HL-60 (cell line): Measurements from ENCODE around the gene PNLDC1.

Source experiments
- POLR2AphosphoS5 ChIP-seq: IDR thresholded peaks from 2 replicates; pipeline ENCODE4 v1.6.1; 2012; ENCODE audit warnings: low read depth
- SPI1 ChIP-seq: IDR thresholded peaks from 2 replicates; pipeline ENCODE4 v1.6.1; 2012; ENCODE audit warnings: low read depth, mild to moderate bottlenecking, borderline replicate concordance
- TF ChIP-seq, protein P1 (sequence below): IDR thresholded peaks from one replicate; pipeline ENCODE4 v1.5.1; 2011; ENCODE audit warnings: low read length, control low read depth, inconsistent platforms; ENCODE audit not compliant: insufficient read depth
- TF ChIP-seq, protein P2 (sequence below): IDR thresholded peaks from 2 replicates; pipeline ENCODE4 v1.6.1; 2012; ENCODE audit warnings: low read depth; ENCODE audit not compliant: insufficient replicate concordance

DNA sequence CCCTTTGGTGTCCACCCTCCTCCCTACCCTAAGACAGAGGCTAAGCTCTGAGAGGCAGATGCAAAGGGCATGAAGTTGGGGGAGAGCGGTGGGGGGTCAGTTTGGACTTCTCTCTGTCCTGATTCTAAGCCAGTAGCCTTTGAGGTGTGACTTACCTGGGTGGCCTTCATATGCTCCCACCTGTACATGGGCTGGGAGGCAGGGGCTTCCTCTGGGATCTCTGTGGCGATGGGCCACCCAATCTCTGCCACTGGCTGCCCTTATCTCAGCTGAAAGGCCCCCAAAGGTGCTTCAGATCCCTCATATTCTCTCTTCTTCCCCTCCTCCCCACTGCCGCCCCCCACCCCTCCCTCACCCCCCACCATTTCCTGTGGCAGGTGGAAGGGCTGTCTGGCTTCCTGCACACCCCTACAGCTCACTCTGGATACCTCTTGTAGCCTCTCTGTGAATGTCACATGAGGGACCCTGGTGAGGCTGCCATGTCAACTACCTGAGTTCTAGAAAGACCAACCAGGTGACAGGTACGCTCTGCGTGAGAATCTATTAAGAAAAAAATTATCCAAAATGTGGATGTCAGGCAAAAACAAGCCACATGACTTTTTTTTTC lies 34.0 kb downstream of the PNLDC1 start:
- TF ChIP-seq, protein P1, sequence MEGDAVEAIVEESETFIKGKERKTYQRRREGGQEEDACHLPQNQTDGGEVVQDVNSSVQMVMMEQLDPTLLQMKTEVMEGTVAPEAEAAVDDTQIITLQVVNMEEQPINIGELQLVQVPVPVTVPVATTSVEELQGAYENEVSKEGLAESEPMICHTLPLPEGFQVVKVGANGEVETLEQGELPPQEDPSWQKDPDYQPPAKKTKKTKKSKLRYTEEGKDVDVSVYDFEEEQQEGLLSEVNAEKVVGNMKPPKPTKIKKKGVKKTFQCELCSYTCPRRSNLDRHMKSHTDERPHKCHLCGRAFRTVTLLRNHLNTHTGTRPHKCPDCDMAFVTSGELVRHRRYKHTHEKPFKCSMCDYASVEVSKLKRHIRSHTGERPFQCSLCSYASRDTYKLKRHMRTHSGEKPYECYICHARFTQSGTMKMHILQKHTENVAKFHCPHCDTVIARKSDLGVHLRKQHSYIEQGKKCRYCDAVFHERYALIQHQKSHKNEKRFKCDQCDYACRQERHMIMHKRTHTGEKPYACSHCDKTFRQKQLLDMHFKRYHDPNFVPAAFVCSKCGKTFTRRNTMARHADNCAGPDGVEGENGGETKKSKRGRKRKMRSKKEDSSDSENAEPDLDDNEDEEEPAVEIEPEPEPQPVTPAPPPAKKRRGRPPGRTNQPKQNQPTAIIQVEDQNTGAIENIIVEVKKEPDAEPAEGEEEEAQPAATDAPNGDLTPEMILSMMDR: no peak
- no peak for TF ChIP-seq POLR2AphosphoS5
- TF ChIP-seq, protein P2, sequence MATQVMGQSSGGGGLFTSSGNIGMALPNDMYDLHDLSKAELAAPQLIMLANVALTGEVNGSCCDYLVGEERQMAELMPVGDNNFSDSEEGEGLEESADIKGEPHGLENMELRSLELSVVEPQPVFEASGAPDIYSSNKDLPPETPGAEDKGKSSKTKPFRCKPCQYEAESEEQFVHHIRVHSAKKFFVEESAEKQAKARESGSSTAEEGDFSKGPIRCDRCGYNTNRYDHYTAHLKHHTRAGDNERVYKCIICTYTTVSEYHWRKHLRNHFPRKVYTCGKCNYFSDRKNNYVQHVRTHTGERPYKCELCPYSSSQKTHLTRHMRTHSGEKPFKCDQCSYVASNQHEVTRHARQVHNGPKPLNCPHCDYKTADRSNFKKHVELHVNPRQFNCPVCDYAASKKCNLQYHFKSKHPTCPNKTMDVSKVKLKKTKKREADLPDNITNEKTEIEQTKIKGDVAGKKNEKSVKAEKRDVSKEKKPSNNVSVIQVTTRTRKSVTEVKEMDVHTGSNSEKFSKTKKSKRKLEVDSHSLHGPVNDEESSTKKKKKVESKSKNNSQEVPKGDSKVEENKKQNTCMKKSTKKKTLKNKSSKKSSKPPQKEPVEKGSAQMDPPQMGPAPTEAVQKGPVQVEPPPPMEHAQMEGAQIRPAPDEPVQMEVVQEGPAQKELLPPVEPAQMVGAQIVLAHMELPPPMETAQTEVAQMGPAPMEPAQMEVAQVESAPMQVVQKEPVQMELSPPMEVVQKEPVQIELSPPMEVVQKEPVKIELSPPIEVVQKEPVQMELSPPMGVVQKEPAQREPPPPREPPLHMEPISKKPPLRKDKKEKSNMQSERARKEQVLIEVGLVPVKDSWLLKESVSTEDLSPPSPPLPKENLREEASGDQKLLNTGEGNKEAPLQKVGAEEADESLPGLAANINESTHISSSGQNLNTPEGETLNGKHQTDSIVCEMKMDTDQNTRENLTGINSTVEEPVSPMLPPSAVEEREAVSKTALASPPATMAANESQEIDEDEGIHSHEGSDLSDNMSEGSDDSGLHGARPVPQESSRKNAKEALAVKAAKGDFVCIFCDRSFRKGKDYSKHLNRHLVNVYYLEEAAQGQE: no peak
- TF ChIP-seq SPI1: no peak
